HG02970 (cell line): ENCODE results near the gene TUBA8.
"Not testable (repeated sequence)": the region's sequence is repeated elsewhere in the genome, so short reads cannot be mapped to it uniquely, and the experiment has no call there.

ENCODE experiments used
- ATAC-seq: cut with Tn5 transposase; IDR thresholded peaks from one replicate; pipeline ENCODE4 v1.9.1; 2021; ENCODE audit warnings: mild to moderate bottlenecking, moderate library complexity, moderate number of reproducible peaks; ENCODE audit not compliant: unreplicated experiment, low FRiP score

The TUBA8 gene

GRCh38 chr22:18103527-18104269 is 6.9 kb upstream of the TUBA8 start:
- no peak for ATAC-seq

- ATAC-seq = no peak
Observed at GRCh38 chr22:18104566-18104965, 6.0 kb upstream of the TUBA8 start.

DNA sequence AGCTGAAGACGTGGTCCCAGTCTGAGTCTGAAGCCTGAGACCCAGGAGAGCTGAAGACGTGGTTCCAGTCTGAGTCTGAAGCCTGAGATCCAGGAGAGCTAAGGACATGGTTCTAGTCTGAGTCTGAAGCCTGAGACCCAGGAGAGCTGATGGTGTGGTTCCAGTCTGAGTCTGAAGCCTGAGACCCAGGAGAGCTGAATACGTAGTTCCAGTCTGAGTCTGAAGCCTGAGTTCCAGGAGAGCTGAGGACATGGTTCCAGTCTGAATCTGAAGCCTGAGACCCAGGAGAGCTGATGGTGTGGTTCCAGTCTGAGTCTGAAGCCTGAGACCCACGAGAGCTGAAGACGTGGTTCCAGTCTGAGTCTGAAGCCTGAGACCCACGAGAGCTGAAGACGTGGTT is 4.6 kb upstream of the TUBA8 start:
- ATAC-seq = not testable (repeated sequence)

DNA sequence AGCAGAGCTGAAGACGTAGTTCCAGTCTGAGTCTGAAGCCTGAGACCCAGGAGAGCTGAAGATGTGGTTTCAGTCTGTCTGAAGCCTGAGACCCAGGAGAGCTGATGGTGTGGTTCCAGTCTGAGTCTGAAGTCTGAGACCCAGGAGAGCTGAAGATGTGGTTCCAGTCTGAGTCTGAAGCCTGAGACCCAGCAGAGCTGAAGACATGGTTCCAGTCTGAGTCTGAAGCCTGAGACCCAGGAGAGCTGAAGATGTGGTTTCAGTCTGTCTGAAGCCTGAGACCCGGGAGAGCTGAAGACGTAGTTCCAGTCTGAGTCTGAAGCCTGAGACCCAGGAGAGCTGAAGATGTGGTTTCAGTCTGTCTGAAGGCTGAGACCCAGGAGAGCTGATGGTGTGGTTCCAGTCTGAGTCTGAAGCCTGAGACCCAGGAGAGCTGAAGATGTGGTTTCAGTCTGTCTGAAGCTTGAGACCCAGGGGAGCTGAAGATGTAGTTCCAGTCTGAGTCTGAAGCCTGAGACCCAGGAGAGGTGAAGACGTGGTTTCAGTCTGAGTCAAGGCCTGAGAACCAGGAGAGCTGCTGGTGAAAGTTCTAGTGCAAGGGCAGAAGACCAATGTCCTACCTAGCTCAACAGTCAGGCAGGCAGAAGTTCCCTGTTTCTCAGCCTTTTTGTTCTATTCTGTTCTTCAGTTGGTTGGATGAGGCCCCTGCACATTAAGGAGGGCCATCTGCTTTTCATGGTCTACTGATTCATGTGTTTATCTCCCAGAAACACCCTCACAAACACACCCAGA is 3.9 kb upstream of the TUBA8 start:
- not testable (repeated sequence) for ATAC-seq

GRCh38 chr22:18108187-18108586 is 2.4 kb upstream of the TUBA8 start:
- no peak for ATAC-seq

GRCh38 chr22:18109410-18110193 is 1.0 kb upstream of the TUBA8 start:
- ATAC-seq = no peak

DNA sequence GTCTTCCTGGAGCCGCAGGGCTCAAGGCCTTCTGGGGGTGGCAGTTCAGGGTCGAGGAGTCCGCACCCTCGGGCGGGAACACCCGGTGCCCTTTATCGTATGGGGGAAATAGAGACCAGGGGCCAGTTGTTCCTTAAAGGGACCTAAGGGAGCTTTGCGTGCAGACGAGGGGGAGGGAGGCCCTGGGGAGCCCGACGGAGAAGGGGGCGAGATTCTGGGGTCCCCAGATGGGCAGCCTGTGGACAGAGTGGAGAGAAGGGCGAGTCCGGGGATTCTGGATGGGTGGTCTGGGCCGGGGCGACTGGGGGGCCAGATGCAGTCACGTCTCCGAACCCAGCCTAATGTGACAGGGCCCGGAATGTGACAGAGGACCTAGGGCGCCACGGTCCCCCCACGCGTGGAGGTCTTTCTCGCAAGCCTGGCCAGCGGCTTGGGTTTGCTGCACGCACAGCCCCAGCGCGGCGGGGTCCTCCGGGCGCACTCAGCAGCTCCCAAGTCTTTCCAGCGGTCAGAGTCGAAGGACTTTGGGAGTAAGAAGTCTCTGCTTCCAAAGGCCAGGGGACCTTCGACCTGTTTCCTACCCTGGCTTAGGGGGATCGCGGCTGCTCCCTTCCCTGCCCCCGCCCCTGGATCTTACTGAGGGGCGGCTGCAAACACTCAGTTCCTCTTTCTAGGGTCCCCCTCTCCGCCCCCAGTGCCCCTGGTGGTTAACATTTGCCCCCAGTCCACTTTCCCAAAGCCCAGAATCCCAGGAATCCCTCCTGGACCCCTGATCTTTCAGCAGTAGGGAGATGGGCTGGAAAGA is 547 bp downstream of the TUBA8 start:
- ATAC-seq = no peak

DNA sequence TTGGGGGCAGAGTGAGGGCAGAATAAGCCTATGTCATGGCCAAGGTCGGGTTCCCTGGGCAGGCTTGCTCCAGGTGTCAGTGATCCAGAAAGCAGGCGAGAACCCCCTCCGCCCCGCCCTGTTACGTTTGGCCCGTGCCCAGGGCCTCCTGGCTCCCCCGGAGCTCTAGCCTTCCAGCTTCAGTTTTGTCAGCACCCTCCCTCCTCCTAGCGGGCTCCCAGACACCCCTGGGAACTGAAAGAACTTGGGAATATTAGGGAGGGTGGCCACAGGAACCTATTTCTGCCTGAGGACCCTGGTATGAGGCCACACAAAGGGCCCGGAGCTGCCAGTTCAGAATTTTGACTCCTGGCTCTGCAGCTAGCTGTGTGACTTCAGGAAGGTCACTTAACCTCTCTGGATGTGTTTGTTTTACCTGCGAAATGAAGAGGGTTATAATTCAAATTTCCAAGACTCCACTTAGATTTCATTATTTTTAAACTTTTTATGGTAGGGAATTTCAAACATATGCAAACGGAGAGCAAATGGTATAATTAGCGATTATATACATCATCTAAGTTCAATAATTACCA is 1.2 kb downstream of the TUBA8 start:
- ATAC-seq = no peak

DNA sequence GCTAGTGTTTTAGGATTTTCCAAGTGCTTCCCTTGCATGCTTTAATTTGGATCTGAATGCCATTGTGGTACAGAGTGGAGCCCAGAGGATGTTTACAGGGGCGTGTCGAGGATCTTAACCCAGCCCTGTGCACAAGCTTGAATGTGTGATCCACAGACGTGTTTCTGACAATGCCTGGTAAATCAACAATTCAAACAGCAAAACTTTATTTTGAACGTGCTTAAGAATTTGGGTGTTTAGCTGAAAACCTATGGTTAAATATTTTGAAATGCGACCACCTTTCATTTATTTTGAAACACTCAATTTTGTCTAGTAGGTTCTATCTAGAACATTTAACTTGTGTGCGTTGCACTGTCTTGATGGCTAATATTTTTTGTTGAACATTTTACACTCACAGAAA is 1.8 kb downstream of the TUBA8 start:
- no peak for ATAC-seq

GRCh38 chr22:18113680-18114394 is 3.2 kb downstream of the TUBA8 start:
- no peak for ATAC-seq

DNA sequence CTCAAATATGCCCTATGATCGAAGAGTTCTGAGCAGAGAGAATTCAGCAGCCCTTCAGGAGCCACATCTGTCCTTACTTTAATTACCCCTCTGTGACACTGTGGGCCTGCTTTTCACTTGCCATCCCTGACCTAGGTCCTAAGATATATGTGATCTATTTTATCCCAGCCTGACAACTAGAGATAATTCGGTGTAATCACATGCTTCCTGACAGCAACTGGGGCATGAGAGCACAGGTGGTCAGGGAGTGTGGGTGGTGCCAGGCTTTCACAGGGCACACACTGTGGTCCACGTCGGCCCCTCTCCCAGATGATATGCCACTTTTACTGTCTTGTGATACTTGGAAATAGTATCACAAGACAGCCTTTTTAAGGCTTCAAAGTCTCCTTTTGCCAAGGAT is 3.9 kb downstream of the TUBA8 start:
- no peak for ATAC-seq

- ATAC-seq = no peak
Observed at GRCh38 chr22:18114976-18115652, 4.5 kb downstream of the TUBA8 start.

- no peak for ATAC-seq
Observed at GRCh38 chr22:18115906-18116371, 5.3 kb downstream of the TUBA8 start.

DNA sequence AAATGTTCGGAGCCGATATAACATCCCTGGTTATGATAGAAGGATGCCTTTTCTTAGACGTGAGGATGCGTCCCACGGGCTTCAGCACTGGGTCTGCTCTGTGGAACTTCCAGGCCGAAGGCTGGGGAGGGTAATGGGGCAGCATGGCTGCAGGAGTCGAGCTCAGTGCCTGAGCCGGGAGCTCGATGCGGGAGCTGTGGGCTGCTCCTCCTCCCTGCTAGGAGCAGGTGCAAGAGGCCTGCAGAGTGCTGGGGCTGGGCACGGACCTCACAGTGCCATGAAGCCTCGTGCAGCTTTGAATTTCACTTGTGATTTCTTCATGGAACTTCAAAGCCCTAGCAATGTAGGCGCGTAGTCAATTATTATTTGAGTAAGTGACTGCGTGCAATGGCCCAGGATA is 6.0 kb downstream of the TUBA8 start:
- no peak for ATAC-seq

- ATAC-seq = no peak
Observed at GRCh38 chr22:18118345-18118915, 7.8 kb downstream of the TUBA8 start.

GRCh38 chr22:18119409-18120110 is 9.0 kb downstream of the TUBA8 start:
- no peak for ATAC-seq

DNA sequence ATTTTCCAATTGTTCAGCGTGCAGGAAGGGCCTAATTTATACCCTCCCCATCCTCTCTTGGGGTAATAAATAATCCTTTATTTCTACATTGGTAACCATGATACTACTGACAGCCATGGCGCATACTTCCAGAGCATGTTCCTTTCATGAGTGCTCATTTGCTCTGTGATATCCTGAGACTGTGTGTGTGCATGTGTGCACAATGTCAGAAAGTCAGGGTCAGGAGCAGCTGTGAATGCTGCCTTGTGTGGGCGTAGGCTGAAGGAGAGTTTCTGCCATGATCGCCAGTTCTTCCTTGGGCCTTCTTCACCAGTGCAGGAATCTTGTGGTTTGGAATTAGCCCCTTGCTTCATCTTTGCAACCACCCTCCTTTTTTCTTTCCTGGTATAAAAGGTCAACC is 10.2 kb downstream of the TUBA8 start:
- ATAC-seq = no peak

GRCh38 chr22:18121506-18121905 is 10.9 kb downstream of the TUBA8 start:
- no peak for ATAC-seq
